T47D (cell line): ENCODE results near the gene RAB4A.

Experiments used
- DNase-seq, 2 experiments: peaks; one replicate each; pipeline versions ENCODE4 v3.0.0 to v3.0.0-alpha.2; 2011 to 2012; ENCODE audit warnings: low read depth in 1 of 2, low spot score in 1 of 2
- JUND ChIP-seq: IDR thresholded peaks from 2 replicates; pipeline ENCODE4 v1.6.1; 2012; ENCODE audit warnings: low read depth
- in situ Hi-C: cut with HindIII; loops from 2 replicates; pipeline ENCODE4 v1.10.0; 2016; ENCODE audit warnings: low sequenced_read_pairs, low pct_unique_long_range_greater_than_20kb

The RAB4A gene

GRCh38 chr1:229270547-229271447 lies at the start of gene RAB4A:
TSS of gene RAB4A (plus strand) at chr1:229271111. CDS start at chr1:229271340, 229 bp downstream.
- TF ChIP-seq JUND, result no peak
- in situ Hi-C loops, result no loop called here

GRCh38 chr1:229222081-229222480 lies 48.8 kb upstream of the RAB4A start:
- in situ Hi-C loops, result no loop called here
- DNase-seq, result no peak
- no peak for TF ChIP-seq JUND

More at GRCh38 chr1:229270547-229271447, at the start of gene RAB4A:
- peak; percentile 79 to 96 for DNase-seq

GRCh38 chr1:229223498-229223897 lies 47.4 kb upstream of the RAB4A start:
- TF ChIP-seq JUND, result no peak
- in situ Hi-C loops, result no loop called here
- no peak for DNase-seq

GRCh38 chr1:229224308-229224707 lies 46.6 kb upstream of the RAB4A start:
- in situ Hi-C loops, result no loop called here
- no peak for TF ChIP-seq JUND
- DNase-seq, result no peak

- in situ Hi-C loops, result no loop called here
- peak in 1 of 2 experiments; percentile 26 for DNase-seq
- no peak for TF ChIP-seq JUND
Observed at GRCh38 chr1:229225331-229225782, 45.6 kb upstream of the RAB4A start.

GRCh38 chr1:229226796-229227195 lies 44.1 kb upstream of the RAB4A start:
- no peak for TF ChIP-seq JUND
- no peak for DNase-seq
- in situ Hi-C loops, result no loop called here

- peak; percentile 71 to 86 for DNase-seq
- no peak for TF ChIP-seq JUND
- in situ Hi-C loops, result no loop called here
Observed at GRCh38 chr1:229227298-229227919, 43.5 kb upstream of the RAB4A start.

GRCh38 chr1:229228522-229228921 lies 42.4 kb upstream of the RAB4A start:
- no peak for DNase-seq
- in situ Hi-C loops, result no loop called here
- TF ChIP-seq JUND, result no peak

GRCh38 chr1:229229137-229229720 lies 41.7 kb upstream of the RAB4A start:
- no peak for TF ChIP-seq JUND
- in situ Hi-C loops, result no loop called here
- DNase-seq, result peak in 1 of 2 experiments; percentile 95

- in situ Hi-C loops, result no loop called here
- peak in 1 of 2 experiments; percentile 86 for DNase-seq
- TF ChIP-seq JUND, result no peak
Observed at GRCh38 chr1:229229721-229230139, 41.2 kb upstream of the RAB4A start.

- no peak for TF ChIP-seq JUND
- in situ Hi-C loops, result no loop called here
Observed at GRCh38 chr1:229230140-229230892, 40.6 kb upstream of the RAB4A start.

More at GRCh38 chr1:229230140-229230892, 40.6 kb upstream of the RAB4A start:
- DNase-seq, result peak in 1 of 2 experiments; percentile 55
